Natural killer cell (primary cell): Measurements from ENCODE around the gene SEMA7A. TPM values are rescaled to one million over a fixed set of nuclear protein-coding genes. Genes with fewer than 3 reads are reported as not detected.

Experiments used
- ATAC-seq, 3 donors: fragments of 150-1000 bp in 2 of 3; fragments of 200-7000 bp in 1 of 3; cut with Tn5 transposase; 1 replicate in 1 of 3; 2 replicates in 2 of 3; pipeline ENCODE4 v1.10.0; 2021; ENCODE audit warnings: mild to moderate bottlenecking in 2 of 3, moderate library complexity in 2 of 3
- DNase-seq, 2 donors: peaks; one replicate each; pipeline versions ENCODE4 v3.0.0 to v3.0.0-alpha.2; 2013 to 2021; ENCODE audit warnings: mixed read lengths in 1 of 2
- H3K27ac ChIP-seq: one replicate; pipeline ENCODE4 v1.5.1; 2013; ENCODE audit warnings: mild to moderate bottlenecking, low read length
- H3K27me3 ChIP-seq: one replicate; pipeline ENCODE4 v1.6.1; 2013; ENCODE audit warnings: low read length; ENCODE audit not compliant: control insufficient read depth, insufficient read depth
- H3K36me3 ChIP-seq: one replicate; pipeline ENCODE4 v1.6.1; 2013; ENCODE audit warnings: low read length; ENCODE audit not compliant: control insufficient read depth, insufficient read depth
- H3K4me1 ChIP-seq: one replicate; pipeline ENCODE4 v1.6.1; 2013; ENCODE audit warnings: low read length; ENCODE audit not compliant: control insufficient read depth, insufficient read depth
- H3K4me3 ChIP-seq: one replicate; pipeline ENCODE4 v1.5.1; 2013; ENCODE audit warnings: low read length
- H3K9me3 ChIP-seq: one replicate; pipeline ENCODE4 v1.6.1; 2013; ENCODE audit warnings: low read length; ENCODE audit not compliant: control insufficient read depth, insufficient read depth
- H3K27ac Mint-ChIP-seq, 2 donors: one replicate each; pipeline ENCODE4 v1.8.0; 2022; ENCODE audit warnings: mild to moderate bottlenecking in 2 of 2, mixed read lengths in 2 of 2, moderate library complexity in 1 of 2
- H3K27me3 Mint-ChIP-seq, 2 donors: one replicate each; pipeline ENCODE4 v1.8.0; 2022; ENCODE audit warnings: low read depth in 2 of 2, mixed read lengths in 2 of 2
- H3K36me3 Mint-ChIP-seq: one replicate; pipeline ENCODE4 v1.8.0; 2022; ENCODE audit warnings: mixed read lengths
- H3K4me1 Mint-ChIP-seq, 2 donors: one replicate each; pipeline ENCODE4 v1.8.0; 2022; ENCODE audit warnings: mixed read lengths in 2 of 2
- H3K4me3 Mint-ChIP-seq: one replicate; pipeline ENCODE4 v1.8.0; 2022; ENCODE audit warnings: mild to moderate bottlenecking, moderate library complexity, mixed read lengths
- H3K9me3 Mint-ChIP-seq, 2 donors: one replicate each; pipeline ENCODE4 v1.8.0; 2022; ENCODE audit warnings: mixed read lengths in 2 of 2
- WGBS: methylation state at CpG from one replicate; pipeline ENCODE4 v1.1.7; 2013; ENCODE audit warnings: missing lambda C conversion rate; ENCODE audit not compliant: insufficient coverage; 5-methylcytosine and 5-hydroxymethylcytosine counted together
- intact Hi-C: fragments of 100-400 bp; cut with micrococcal nuclease; formaldehyde crosslinking; loops from one replicate; pipeline ENCODE4 v1.14.2; 2022
- total RNA-seq, 4 donors: library from RNA; stranded (reverse); fragments of 120-200 nt in 1 of 4; gene quantifications; one replicate each; pipeline versions ENCODE4 v1.2.3 to v1.2.4, GENCODE V29; 2013 to 2022
- TF ChIP-seq, protein P1 (sequence below): fragments of 200-600 bp; IDR thresholded peaks from one replicate; pipeline ENCODE4 v1.8.0; 2022; ENCODE audit warnings: antibody characterized with exemption

The SEMA7A gene
- total RNA-seq, 3 donors from 2014 or later (not counting 1 experiment from before 2014, with no cell fraction given), result 4.7 to 46.2 (median 9.0) TPM

DNA sequence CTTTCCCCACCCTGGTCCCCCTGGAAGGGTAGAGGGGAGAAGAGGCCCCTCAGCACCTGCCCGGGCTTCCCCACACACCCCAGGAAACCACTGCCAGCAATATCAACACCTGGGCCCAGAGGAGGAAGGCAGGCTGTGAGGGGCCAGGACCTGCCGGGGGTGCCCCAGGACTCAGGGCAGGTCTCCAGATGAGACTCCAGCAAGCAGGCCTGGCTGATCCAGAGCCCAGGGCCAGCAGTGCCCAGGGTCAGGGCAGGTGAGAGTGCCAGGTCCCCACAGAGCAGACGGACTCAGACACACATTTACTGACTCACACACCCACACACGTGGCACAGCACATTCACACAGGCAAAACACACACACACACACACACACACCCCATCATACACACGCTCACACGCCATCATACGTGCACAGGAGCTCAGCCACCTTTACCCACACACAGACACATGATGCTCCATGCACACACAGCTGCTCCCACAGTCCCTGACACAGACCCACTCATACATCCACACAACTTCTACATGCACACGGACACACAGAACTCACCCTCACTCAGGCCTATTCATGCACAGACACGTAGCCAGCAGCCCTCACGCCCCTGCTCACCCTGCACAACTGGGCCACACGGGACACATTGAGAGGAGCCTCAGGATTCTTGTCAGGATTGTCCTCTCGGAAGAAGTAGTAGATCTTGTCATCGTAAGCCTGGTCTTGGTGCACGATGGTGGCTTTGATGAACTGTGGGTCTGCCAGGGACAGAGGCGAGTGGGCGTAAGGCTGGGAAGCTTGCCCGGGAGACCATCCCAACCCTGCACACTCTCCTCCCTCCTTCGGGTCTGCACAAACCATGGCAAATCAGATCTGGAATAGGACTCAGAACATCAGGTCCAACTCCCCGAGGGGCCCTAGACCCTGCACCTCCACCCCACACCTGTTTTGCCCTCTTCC, 17.5 kb downstream of the SEMA7A start:
- Histone ChIP-seq H3K9me3 (no peaks in the 10 kb centered on the region), H3K36me3 (peaks cover 49% of the 10 kb centered on the region), H3K27ac (no peak overlapping the region), H3K27me3 (no peaks in the 10 kb centered on the region), H3K4me1 (peaks cover 42% of the 10 kb centered on the region), H3K4me3 (no peak overlapping the region)
- WGBS, result 88% methylated on average over 18 of the region's 19 CpGs
- Mint-ChIP-seq H3K27me3 (no peaks in the 10 kb centered on the region), H3K4me1 (peaks cover 14 to 32% of the 10 kb centered on the region in 2 donors), H3K36me3 (no peaks in the 10 kb centered on the region), H3K27ac (no peak overlapping the region), H3K9me3 (no peaks in the 10 kb centered on the region), H3K4me3 (no peak overlapping the region)
- DNase-seq, result no peak
- TF ChIP-seq, protein P1, sequence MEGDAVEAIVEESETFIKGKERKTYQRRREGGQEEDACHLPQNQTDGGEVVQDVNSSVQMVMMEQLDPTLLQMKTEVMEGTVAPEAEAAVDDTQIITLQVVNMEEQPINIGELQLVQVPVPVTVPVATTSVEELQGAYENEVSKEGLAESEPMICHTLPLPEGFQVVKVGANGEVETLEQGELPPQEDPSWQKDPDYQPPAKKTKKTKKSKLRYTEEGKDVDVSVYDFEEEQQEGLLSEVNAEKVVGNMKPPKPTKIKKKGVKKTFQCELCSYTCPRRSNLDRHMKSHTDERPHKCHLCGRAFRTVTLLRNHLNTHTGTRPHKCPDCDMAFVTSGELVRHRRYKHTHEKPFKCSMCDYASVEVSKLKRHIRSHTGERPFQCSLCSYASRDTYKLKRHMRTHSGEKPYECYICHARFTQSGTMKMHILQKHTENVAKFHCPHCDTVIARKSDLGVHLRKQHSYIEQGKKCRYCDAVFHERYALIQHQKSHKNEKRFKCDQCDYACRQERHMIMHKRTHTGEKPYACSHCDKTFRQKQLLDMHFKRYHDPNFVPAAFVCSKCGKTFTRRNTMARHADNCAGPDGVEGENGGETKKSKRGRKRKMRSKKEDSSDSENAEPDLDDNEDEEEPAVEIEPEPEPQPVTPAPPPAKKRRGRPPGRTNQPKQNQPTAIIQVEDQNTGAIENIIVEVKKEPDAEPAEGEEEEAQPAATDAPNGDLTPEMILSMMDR, result no peak
- ATAC-seq, result no peak
- intact Hi-C loops, result no loop called here

DNA sequence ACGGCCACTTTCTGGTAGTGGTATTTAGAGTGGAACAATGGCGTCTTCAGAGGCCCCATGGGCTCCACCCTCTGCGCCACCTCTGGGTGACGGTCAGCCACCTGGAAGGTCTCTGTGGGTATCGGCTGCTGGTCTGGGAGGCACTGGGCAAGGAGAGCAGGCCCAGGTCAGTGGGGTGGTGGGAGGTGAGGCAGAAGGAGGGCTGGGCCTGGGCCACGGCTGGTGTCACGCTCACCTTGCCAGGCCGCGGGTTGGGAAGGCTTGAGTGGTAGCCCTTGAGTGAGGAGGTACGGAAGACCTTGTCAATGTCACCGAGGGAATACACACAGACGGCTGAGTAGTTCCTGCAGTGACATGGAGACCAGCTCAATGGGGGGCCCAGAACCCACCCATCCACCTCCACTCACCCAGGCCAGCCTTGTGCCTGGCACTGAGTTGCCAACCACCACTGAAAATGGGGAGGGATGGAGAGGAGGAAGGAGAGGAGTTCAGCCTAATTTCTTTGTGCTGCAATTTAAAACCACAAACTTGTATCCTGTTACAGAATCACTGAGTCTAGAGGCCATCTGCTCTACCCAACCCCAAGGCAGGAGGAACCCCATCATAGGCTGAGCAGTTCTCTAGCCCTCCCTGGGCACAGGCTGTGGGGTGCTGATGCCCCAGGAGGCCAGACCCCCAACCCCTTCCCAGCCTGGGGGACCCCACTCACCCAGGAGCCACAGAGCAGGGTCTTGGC, 19.0 kb downstream of the SEMA7A start:
- H3K4me3 ChIP-seq, result no peak overlapping the region
- H3K27ac ChIP-seq, result no peak overlapping the region
- no peak for ATAC-seq
- no peaks in the 10 kb centered on the region for H3K27me3 ChIP-seq
- TF ChIP-seq, protein P1, result no peak
- Mint-ChIP-seq H3K36me3 (no peaks in the 10 kb centered on the region), H3K27ac (no peak overlapping the region), H3K4me3 (no peak overlapping the region), H3K27me3 (no peaks in the 10 kb centered on the region), H3K4me1 (peaks cover 5 to 18% of the 10 kb centered on the region in 2 donors), H3K9me3 (no peaks in the 10 kb centered on the region)
- H3K9me3 ChIP-seq, result no peaks in the 10 kb centered on the region
- H3K4me1 ChIP-seq, result peaks cover 27% of the 10 kb centered on the region
- no peak for DNase-seq
- intact Hi-C loops, result no loop called here
- WGBS, result 95% methylated on average over 10 of the region's 12 CpGs
- peaks cover 61% of the 10 kb centered on the region for H3K36me3 ChIP-seq

DNA sequence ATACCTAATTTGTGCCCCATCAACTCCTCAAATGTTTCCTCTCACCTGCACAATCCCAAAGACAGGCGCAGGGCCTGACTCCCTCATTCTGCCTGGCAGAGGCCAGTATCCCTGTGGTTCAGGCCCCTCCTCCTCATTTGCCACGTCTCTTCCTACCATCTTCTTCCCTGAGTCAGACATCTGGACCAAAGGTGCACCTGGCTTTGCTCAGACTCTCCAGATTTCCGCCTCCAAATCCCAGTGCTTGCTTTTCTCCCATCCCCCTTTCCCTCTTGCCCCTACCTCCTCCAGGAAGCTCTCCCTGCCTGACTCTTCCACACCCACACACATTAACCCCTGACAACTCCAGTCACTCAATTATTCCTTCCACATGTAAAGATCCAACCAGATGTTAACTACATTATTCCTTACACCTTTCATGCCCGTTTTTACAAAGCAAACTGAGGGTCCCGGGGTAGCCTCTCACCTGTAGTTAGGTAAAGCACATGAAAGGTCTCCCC, 19.6 kb downstream of the SEMA7A start:
- peaks cover 0 to 12% of the 10 kb centered on the region in 2 donors for H3K4me1 Mint-ChIP-seq
- no peak for ATAC-seq
- Histone ChIP-seq H3K36me3 (peaks cover 61% of the 10 kb centered on the region), H3K9me3 (no peaks in the 10 kb centered on the region), H3K4me3 (no peak overlapping the region), H3K27me3 (no peaks in the 10 kb centered on the region), H3K4me1 (peaks cover 21% of the 10 kb centered on the region), H3K27ac (no peak overlapping the region)
- H3K4me3 Mint-ChIP-seq, result no peak overlapping the region
- no peaks in the 10 kb centered on the region for H3K36me3 Mint-ChIP-seq
- H3K9me3 Mint-ChIP-seq, result no peaks in the 10 kb centered on the region
- intact Hi-C loops, result no loop called here
- DNase-seq, result no peak
- TF ChIP-seq, protein P1, result no peak
- WGBS, result 93% methylated on average over 5 of the region's 5 CpGs
- no peak overlapping the region for H3K27ac Mint-ChIP-seq
- H3K27me3 Mint-ChIP-seq, result no peaks in the 10 kb centered on the region
